Measurements from ENCODE around the gene SFSWAP. TPM values are rescaled to one million over a fixed set of nuclear protein-coding genes. Genes with fewer than 3 reads are reported as not detected.
"Not testable (repeated sequence)": the region's sequence is repeated elsewhere in the genome, so short reads cannot be mapped to it uniquely, and the experiment has no call there.

The SFSWAP gene
- total RNA-seq, 1 experiment from 2014 or later = 50.4 TPM

- H3K4me2 ChIP-seq (ENCODE audit: low read length); H3K79me2 ChIP-seq (ENCODE audit: insufficient read depth, low read length); RAD21 ChIA-PET (ENCODE audit: low non-redundant PET in 1 of 2, low total read pairs in 2 of 2, uncharacterized antibody in 2 of 2, unreplicated experiment in 2 of 2); H2AFZ ChIP-seq (ENCODE audit: low read depth, low read length, poor library complexity, severe bottlenecking); intact Hi-C loops (cut with micrococcal nuclease); POLR2A ChIA-PET; H4K20me1 ChIP-seq (ENCODE audit: insufficient read depth); ATAC-seq; H3K27me3 ChIP-seq (ENCODE audit: insufficient read depth, low read length); H3K4me3 ChIP-seq (replicated peaks in 1 of 2; ENCODE audit: low read depth in 1 of 2, low read length in 2 of 2); DNase-seq (ENCODE audit: low read depth, low spot score); H3K9me3 ChIP-seq (ENCODE audit: control insufficient read depth in 1 of 2, insufficient read depth in 1 of 2, low read depth in 1 of 2, low read length in 2 of 2); H3K27ac ChIP-seq (ENCODE audit: low read depth, low read length); CTCF ChIA-PET; H3K36me3 ChIP-seq (ENCODE audit: control insufficient read depth in 1 of 2, insufficient read depth in 2 of 2, low read length in 2 of 2); BruUV-seq (replicated peaks); H3K9ac ChIP-seq (ENCODE audit: low read length); H3K9me2 ChIP-seq (ENCODE audit: insufficient read depth): not testable (repeated sequence)
- H3K4me1 ChIP-seq (ENCODE audit: control insufficient read depth in 1 of 2, insufficient read depth in 2 of 2, low read length in 2 of 2) = peaks cover 0 to 15% of the 10 kb centered on the region in 2 experiments; a peak in 2 of 4 replicates
Observed at GRCh38 chr12:131678389-131679181, 32.3 kb upstream of the SFSWAP start.

GRCh38 chr12:131679186-131679585, 31.7 kb upstream of the SFSWAP start:
- POLR2A ChIA-PET; intact Hi-C loops (cut with micrococcal nuclease); DNase-seq (ENCODE audit: low read depth, low spot score); H2AFZ ChIP-seq (ENCODE audit: low read depth, low read length, poor library complexity, severe bottlenecking); ATAC-seq; H3K4me3 ChIP-seq (replicated peaks in 1 of 2; ENCODE audit: low read depth in 1 of 2, low read length in 2 of 2); RAD21 ChIA-PET (ENCODE audit: low non-redundant PET in 1 of 2, low total read pairs in 2 of 2, uncharacterized antibody in 2 of 2, unreplicated experiment in 2 of 2); CTCF ChIA-PET; H3K9me3 ChIP-seq (ENCODE audit: control insufficient read depth in 1 of 2, insufficient read depth in 1 of 2, low read depth in 1 of 2, low read length in 2 of 2); H4K20me1 ChIP-seq (ENCODE audit: insufficient read depth); H3K79me2 ChIP-seq (ENCODE audit: insufficient read depth, low read length); BruUV-seq (replicated peaks); H3K27me3 ChIP-seq (ENCODE audit: insufficient read depth, low read length); H3K9ac ChIP-seq (ENCODE audit: low read length); H3K4me1 ChIP-seq (ENCODE audit: control insufficient read depth in 1 of 2, insufficient read depth in 2 of 2, low read length in 2 of 2); H3K9me2 ChIP-seq (ENCODE audit: insufficient read depth); H3K4me2 ChIP-seq (ENCODE audit: low read length); H3K36me3 ChIP-seq (ENCODE audit: control insufficient read depth in 1 of 2, insufficient read depth in 2 of 2, low read length in 2 of 2); H3K27ac ChIP-seq (ENCODE audit: low read depth, low read length): not testable (repeated sequence)

GRCh38 chr12:131679816-131680215, 31.1 kb upstream of the SFSWAP start:
- not testable (repeated sequence) for BruUV-seq (replicated peaks)

GRCh38 chr12:131680392-131681256, 30.3 kb upstream of the SFSWAP start:
- ATAC-seq; RAD21 ChIA-PET (ENCODE audit: low non-redundant PET in 1 of 2, low total read pairs in 2 of 2, uncharacterized antibody in 2 of 2, unreplicated experiment in 2 of 2); BruUV-seq (replicated peaks); H3K27ac ChIP-seq (ENCODE audit: low read depth, low read length); H3K36me3 ChIP-seq (ENCODE audit: control insufficient read depth in 1 of 2, insufficient read depth in 2 of 2, low read length in 2 of 2); H3K9me2 ChIP-seq (ENCODE audit: insufficient read depth); H3K9ac ChIP-seq (ENCODE audit: low read length); DNase-seq (ENCODE audit: low read depth, low spot score); POLR2A ChIA-PET; H3K4me3 ChIP-seq (replicated peaks in 1 of 2; ENCODE audit: low read depth in 1 of 2, low read length in 2 of 2); H3K4me1 ChIP-seq (ENCODE audit: control insufficient read depth in 1 of 2, insufficient read depth in 2 of 2, low read length in 2 of 2); H2AFZ ChIP-seq (ENCODE audit: low read depth, low read length, poor library complexity, severe bottlenecking); intact Hi-C loops (cut with micrococcal nuclease); CTCF ChIA-PET; H3K4me2 ChIP-seq (ENCODE audit: low read length); H3K79me2 ChIP-seq (ENCODE audit: insufficient read depth, low read length); H3K27me3 ChIP-seq (ENCODE audit: insufficient read depth, low read length); H3K9me3 ChIP-seq (ENCODE audit: control insufficient read depth in 1 of 2, insufficient read depth in 1 of 2, low read depth in 1 of 2, low read length in 2 of 2); H4K20me1 ChIP-seq (ENCODE audit: insufficient read depth): not testable (repeated sequence)

More at GRCh38 chr12:131679816-131680215, 31.1 kb upstream of the SFSWAP start:
- intact Hi-C loops (cut with micrococcal nuclease); H3K79me2 ChIP-seq (ENCODE audit: insufficient read depth, low read length); H3K36me3 ChIP-seq (ENCODE audit: control insufficient read depth in 1 of 2, insufficient read depth in 2 of 2, low read length in 2 of 2); H3K9ac ChIP-seq (ENCODE audit: low read length); H4K20me1 ChIP-seq (ENCODE audit: insufficient read depth); CTCF ChIA-PET; H3K9me2 ChIP-seq (ENCODE audit: insufficient read depth); H3K27ac ChIP-seq (ENCODE audit: low read depth, low read length); POLR2A ChIA-PET; RAD21 ChIA-PET (ENCODE audit: low non-redundant PET in 1 of 2, low total read pairs in 2 of 2, uncharacterized antibody in 2 of 2, unreplicated experiment in 2 of 2); H3K9me3 ChIP-seq (ENCODE audit: control insufficient read depth in 1 of 2, insufficient read depth in 1 of 2, low read depth in 1 of 2, low read length in 2 of 2); H3K27me3 ChIP-seq (ENCODE audit: insufficient read depth, low read length); H3K4me2 ChIP-seq (ENCODE audit: low read length); H3K4me1 ChIP-seq (ENCODE audit: control insufficient read depth in 1 of 2, insufficient read depth in 2 of 2, low read length in 2 of 2); DNase-seq (ENCODE audit: low read depth, low spot score); ATAC-seq; H3K4me3 ChIP-seq (replicated peaks in 1 of 2; ENCODE audit: low read depth in 1 of 2, low read length in 2 of 2); H2AFZ ChIP-seq (ENCODE audit: low read depth, low read length, poor library complexity, severe bottlenecking): not testable (repeated sequence)
